Measurements from ENCODE around the gene ELMO3.

ELMO3 gene

GRCh38 chr16:67244387-67245185, 45.7 kb downstream of the ELMO3 start:
- no peak for FAIRE-seq

- FAIRE-seq = no peak
Measured at GRCh38 chr16:67245186-67245585, 46.3 kb downstream of the ELMO3 start.

- no peak for FAIRE-seq
Measured at GRCh38 chr16:67245674-67246080, 46.7 kb downstream of the ELMO3 start.

GRCh38 chr16:67246081-67246755, 47.3 kb downstream of the ELMO3 start:
- no peak for FAIRE-seq

- FAIRE-seq = no peak
Measured at GRCh38 chr16:67246756-67247191, 47.8 kb downstream of the ELMO3 start.

- peak; percentile 65 for FAIRE-seq
Measured at GRCh38 chr16:67247192-67248072, 48.5 kb downstream of the ELMO3 start, which contains the start of gene FHOD1. FHOD1 (minus strand) TSS chr16:67247481; CDS start chr16:67247410, 71 bp downstream.

GRCh38 chr16:67248073-67248400, 49.1 kb downstream of the ELMO3 start:
- FAIRE-seq = no peak

- no peak for FAIRE-seq
Measured at GRCh38 chr16:67248401-67249177, 49.7 kb downstream of the ELMO3 start, which contains the start of gene SLC9A5. SLC9A5 (plus strand) TSS chr16:67248979; CDS start chr16:67249015, 36 bp downstream.

- FAIRE-seq = no peak
Measured at GRCh38 chr16:67249178-67250044, 50.5 kb downstream of the ELMO3 start.

GRCh38 chr16:67250045-67250327, 51.1 kb downstream of the ELMO3 start:
- FAIRE-seq = no peak

- no peak for FAIRE-seq
Measured at GRCh38 chr16:67252609-67253497, 53.9 kb downstream of the ELMO3 start.

Measured in A204.1 (cell line).